SK-N-SH (cell line): ENCODE measurements around the gene BTN3A1. TPM values are rescaled to one million over a fixed set of nuclear protein-coding genes. Genes with fewer than 3 reads are reported as not detected.
A peak's percentile ranks its signal among the peaks of the same experiment; 100 is the strongest.

Experiments
- CTCF ChIA-PET: fragments of 300-600, 350-600 bp; formaldehyde crosslinking; extraction: SDS; loops from one replicate; lab custom pipeline; 2021; lab: Yijun Ruan, JAX
- POLR2A ChIA-PET: fragments of 350-600 bp; sonication (Branson Sonifier 250); formaldehyde crosslinking; extraction: SDS; loops from one replicate; lab custom pipeline; 2020; ENCODE audit warnings: antibody characterized with exemption, inconsistent platforms; lab: Yijun Ruan, JAX
- DNase-seq: peaks from one replicate; pipeline ENCODE4 v3.0.0; 2012
- H2AFZ ChIP-seq: fragments of 200-600 bp; sonication (generic); 2 replicates; pipeline ENCODE4 v1.8.1; 2016; ENCODE audit warnings: antibody characterized with exemption, mild to moderate bottlenecking, low read depth
- H3F3A ChIP-seq: fragments of 200-600 bp; sonication (generic); replicated peaks from 2 replicates; pipeline ENCODE3; 2016; ENCODE audit warnings: antibody characterized with exemption, mild to moderate bottlenecking; ENCODE audit not compliant: insufficient read depth
- H3K27ac ChIP-seq, 2 experiments: fragments of 200-500 bp in 1 of 2; fragments of 200-600 bp in 1 of 2; sonication (Bioruptor generic) in 1 of 2; sonication (generic), shearing (Covaris generic) in 1 of 2; 2 replicates each; pipeline versions ENCODE4 v1.5.1 to v1.6.1; 2014 to 2016; ENCODE audit warnings: low read depth in 2 of 2, inconsistent platforms in 1 of 2, low read length in 1 of 2, mild to moderate bottlenecking in 1 of 2, mixed read lengths in 1 of 2
- H3K27me3 ChIP-seq: fragments of 200-600 bp; sonication (generic), shearing (Covaris generic); 2 replicates; pipeline ENCODE4 v1.6.1; 2016; ENCODE audit warnings: mixed run types; ENCODE audit not compliant: insufficient read depth
- H3K36me3 ChIP-seq, 2 experiments: fragments of 200-500 bp in 1 of 2; fragments of 200-600 bp in 1 of 2; sonication (Bioruptor generic) in 1 of 2; sonication (generic) in 1 of 2; replicated peaks in 1 of 2; 2 replicates each; pipeline versions ENCODE3 to v1.5.1; 2014 to 2016; ENCODE audit warnings: low read length in 1 of 2, mild to moderate bottlenecking in 1 of 2; ENCODE audit not compliant: insufficient read depth in 2 of 2, control insufficient read depth in 1 of 2
- H3K4me1 ChIP-seq, 2 experiments: fragments of 200-500 bp in 1 of 2; fragments of 200-600 bp in 1 of 2; sonication (Bioruptor generic) in 1 of 2; sonication (generic), shearing (Covaris generic) in 1 of 2; 2 replicates each; pipeline versions ENCODE4 v1.5.1 to v1.6.1; 2014 to 2016; ENCODE audit warnings: low read depth in 1 of 2, low read length in 1 of 2, mixed run types in 1 of 2; ENCODE audit not compliant: insufficient read depth in 2 of 2, control insufficient read depth in 1 of 2
- H3K4me2 ChIP-seq: fragments of 200-600 bp; sonication (generic), shearing (Covaris generic); 2 replicates; pipeline ENCODE4 v1.6.1; 2017; ENCODE audit warnings: mixed run types
- H3K4me3 ChIP-seq, 2 experiments: fragments of 200-500 bp in 1 of 2; fragments of 200-600 bp in 1 of 2; sonication (Bioruptor generic) in 1 of 2; sonication (generic), shearing (Covaris generic) in 1 of 2; 2 replicates each; pipeline versions ENCODE4 v1.5.1 to v1.8.1; 2014 to 2016; ENCODE audit warnings: low read depth in 2 of 2, inconsistent platforms in 1 of 2, low read length in 1 of 2, mild to moderate bottlenecking in 1 of 2, mixed read lengths in 1 of 2, moderate library complexity in 1 of 2
- H3K79me2 ChIP-seq: fragments of 200-600 bp; sonication (generic); 2 replicates; pipeline ENCODE4 v1.8.1; 2017; ENCODE audit warnings: mild to moderate bottlenecking; ENCODE audit not compliant: insufficient read depth
- H3K9ac ChIP-seq: fragments of 200-600 bp; sonication (generic); 2 replicates; pipeline ENCODE4 v1.6.1; 2017; ENCODE audit warnings: mixed run types
- H3K9me2 ChIP-seq: fragments of 200-600 bp; sonication (generic); 2 replicates; pipeline ENCODE4 v1.6.1; 2017; ENCODE audit warnings: mixed run types
- H3K9me3 ChIP-seq: fragments of 200-600 bp; sonication (generic); 2 replicates; pipeline ENCODE4 v1.6.1; 2017; ENCODE audit warnings: mixed run types, mild to moderate bottlenecking, moderate library complexity
- H4K20me1 ChIP-seq: fragments of 200-600 bp; sonication (generic); 2 replicates; pipeline ENCODE4 v1.6.1; 2017; ENCODE audit warnings: mild to moderate bottlenecking, mixed run types; ENCODE audit not compliant: insufficient read depth
- CHD2 ChIP-seq: fragments of 150-350 bp; IDR thresholded peaks from 2 replicates; pipeline ENCODE4 v1.6.1; 2018; ENCODE audit warnings: low read length; ENCODE audit not compliant: partially characterized antibody
- ELF1 ChIP-seq: IDR thresholded peaks from 2 replicates; pipeline ENCODE4 v1.4.0; 2012
- FOSL2 ChIP-seq: IDR thresholded peaks from 2 replicates; pipeline ENCODE4 v1.4.0; 2012; ENCODE audit warnings: low read depth, mild to moderate bottlenecking, moderate library complexity, borderline replicate concordance
- JUND ChIP-seq: IDR thresholded peaks from 2 replicates; pipeline ENCODE4 v1.4.0; 2012
- MAX ChIP-seq: IDR thresholded peaks from 2 replicates; pipeline ENCODE4 v1.4.0; 2012; ENCODE audit warnings: low read depth
- NFIC ChIP-seq: IDR thresholded peaks from 2 replicates; pipeline ENCODE4 v1.4.0; 2012; ENCODE audit warnings: borderline replicate concordance
- RAD21 ChIP-seq: IDR thresholded peaks from 2 replicates; pipeline ENCODE4 v1.6.1; 2012; ENCODE audit warnings: mild to moderate bottlenecking, low read length
- REST ChIP-seq: IDR thresholded peaks from 2 replicates; pipeline ENCODE4 v1.6.1; 2012; ENCODE audit warnings: mild to moderate bottlenecking, low read depth, low read length, moderate library complexity
- RXRA ChIP-seq: IDR thresholded peaks from 2 replicates; pipeline ENCODE4 v1.4.0; 2012; ENCODE audit warnings: low read depth, mild to moderate bottlenecking, borderline replicate concordance
- SIN3A ChIP-seq: IDR thresholded peaks from 2 replicates; pipeline ENCODE4 v1.6.1; 2012; ENCODE audit warnings: low read depth, mild to moderate bottlenecking, low read length, moderate library complexity, borderline replicate concordance
- TCF12 ChIP-seq: IDR thresholded peaks from 2 replicates; pipeline ENCODE4 v1.4.0; 2012
- TEAD4 ChIP-seq: IDR thresholded peaks from 2 replicates; pipeline ENCODE4 v1.4.0; 2012; ENCODE audit warnings: mild to moderate bottlenecking, borderline replicate concordance; ENCODE audit not compliant: insufficient read depth
- WGBS: methylation state at CpG from one replicate; pipeline ENCODE4 v1.1.6; 2017; ENCODE audit warnings: low lambda C conversion rate; 5-methylcytosine and 5-hydroxymethylcytosine counted together
- polyA plus RNA-seq, 3 experiments: library from polyadenylated mRNA; depleted of rRNA; stranded (reverse); fragments of >200 nt; gene quantifications; 2 replicates each; pipeline ENCODE4 v1.2.3, GENCODE V29; 2012
- TF ChIP-seq, protein P1 (sequence below): IDR thresholded peaks from 2 replicates; pipeline ENCODE4; 2012

BTN3A1 gene
- polyA plus RNA-seq, 1 of the 3 experiments (the other 2 are of a cell fraction) = 14.2 TPM

DNA sequence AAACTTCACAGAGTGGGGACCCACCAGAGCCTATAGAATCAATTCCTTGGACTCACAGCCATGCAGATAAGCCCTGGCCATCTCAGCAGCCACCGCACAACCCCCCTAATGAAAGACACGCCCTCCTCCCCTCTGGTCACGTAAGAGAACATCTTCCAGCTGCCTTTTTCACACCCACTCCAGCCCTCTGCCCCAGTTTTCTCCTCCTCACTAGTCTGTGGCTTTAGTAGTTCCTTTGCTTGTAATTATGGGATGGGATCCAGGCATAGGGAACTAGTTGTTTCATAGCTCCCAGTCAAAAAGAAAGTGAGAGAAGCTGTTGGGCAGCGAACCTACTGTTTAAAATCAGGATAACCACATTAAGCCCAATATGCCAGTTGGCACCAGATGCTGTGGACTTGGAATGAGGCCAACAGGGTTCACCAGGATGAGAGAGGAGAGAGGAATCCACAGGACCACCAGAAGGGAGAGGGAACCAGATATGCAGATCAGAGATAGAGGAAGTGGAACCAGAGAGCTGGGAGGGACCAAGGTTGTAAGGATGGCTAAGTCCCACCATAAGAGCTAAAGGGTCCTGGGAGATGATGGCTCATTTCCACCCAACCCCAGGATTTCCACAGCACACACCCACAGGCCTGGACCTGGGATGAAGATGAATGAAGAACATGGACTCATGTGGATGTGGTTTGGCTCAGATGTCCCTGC lies 9.0 kb upstream of the BTN3A1 start:
- TF ChIP-seq REST = no peak
- TF ChIP-seq ELF1 = no peak
- no peak for TF ChIP-seq RAD21
- TF ChIP-seq MAX = no peak
- TF ChIP-seq SIN3A = no peak
- TF ChIP-seq TEAD4 = no peak

DNA sequence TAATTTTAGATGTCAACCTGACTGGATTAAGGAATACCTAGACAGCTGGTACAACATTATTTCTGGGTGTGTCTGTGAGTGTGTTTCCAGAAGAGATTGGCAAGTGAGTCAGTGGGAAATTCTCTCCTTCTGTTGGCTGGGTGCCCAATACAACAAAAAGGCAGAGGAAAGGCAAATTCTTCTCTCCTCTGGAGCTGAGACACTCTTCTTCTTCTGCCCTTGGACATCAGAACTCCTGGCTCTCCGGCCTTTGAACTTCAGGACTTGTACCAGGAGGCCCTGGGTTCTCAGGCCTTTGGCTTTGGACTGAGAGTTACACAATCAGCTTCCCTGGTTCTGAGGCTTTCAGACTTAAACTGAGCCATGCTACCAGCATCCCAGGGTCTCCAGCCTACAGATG lies 7.8 kb upstream of the BTN3A1 start:
- Histone ChIP-seq H3K27me3 (no peaks in the 10 kb centered on the region), H3K9ac (no peak overlapping the region), H3K9me3 (no peaks in the 10 kb centered on the region), H3K4me3 (no peak overlapping the region), H3K9me2 (no peaks in the 10 kb centered on the region), H3K4me2 (peak overlapping the region; percentile 23; the same call in 1 of the 2 replicates), H3K4me1 (peaks cover 0 to 9% of the 10 kb centered on the region in 2 experiments; a peak in 2 of 4 replicates), H3K36me3 (peaks cover 0 to 22% of the 10 kb centered on the region in 2 experiments), H3F3A (peaks cover 5% of the 10 kb centered on the region), H3K79me2 (no peaks in the 10 kb centered on the region), H2AFZ (no peak overlapping the region), H3K27ac (peak overlapping the region in 1 of 2 experiments; percentile 38; a peak in 1 of 4 replicates), H4K20me1 (no peaks in the 10 kb centered on the region)
- 100% methylated on average over 1 of the region's 1 CpG for WGBS
- CTCF ChIA-PET = no interaction called here
- TF ChIP-seq TCF12 = peak; percentile 34; the same call in 1 of the 2 replicates
- peak; percentile 64 for TF ChIP-seq NFIC
- no peak for TF ChIP-seq CHD2
- 0 out of 2 replicates have a peak, but pooled peaks have one; percentile 25 for TF ChIP-seq FOSL2
- TF ChIP-seq, protein P1, sequence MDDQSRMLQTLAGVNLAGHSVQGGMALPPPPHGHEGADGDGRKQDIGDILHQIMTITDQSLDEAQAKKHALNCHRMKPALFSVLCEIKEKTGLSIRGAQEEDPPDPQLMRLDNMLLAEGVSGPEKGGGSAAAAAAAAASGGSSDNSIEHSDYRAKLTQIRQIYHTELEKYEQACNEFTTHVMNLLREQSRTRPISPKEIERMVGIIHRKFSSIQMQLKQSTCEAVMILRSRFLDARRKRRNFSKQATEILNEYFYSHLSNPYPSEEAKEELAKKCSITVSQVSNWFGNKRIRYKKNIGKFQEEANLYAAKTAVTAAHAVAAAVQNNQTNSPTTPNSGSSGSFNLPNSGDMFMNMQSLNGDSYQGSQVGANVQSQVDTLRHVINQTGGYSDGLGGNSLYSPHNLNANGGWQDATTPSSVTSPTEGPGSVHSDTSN = peak; percentile 32; the same call in 1 of the 2 replicates
- no peak for TF ChIP-seq RXRA
- 0 out of 2 replicates have a peak, but pooled peaks have one; percentile 18 for TF ChIP-seq JUND
- POLR2A ChIA-PET = interaction anchor here (1.4 kb wide), 1 partner anchor 11 kb away, joined by 4 read pairs; the partner anchor contains the start of gene BTN2A2
- no peak for DNase-seq

More for the DNA sequence above, 9.0 kb upstream of the BTN3A1 start:
- peaks cover 0 to 22% of the 10 kb centered on the region in 2 experiments for H3K36me3 ChIP-seq
- no peaks in the 10 kb centered on the region for H3K79me2 ChIP-seq
- ChIA-PET POLR2A (no interaction called here), CTCF (interaction anchor here (0.6 to 0.7 kb wide), 2 partner anchors 27 to 53 kb away, joined by 3 read pairs; no protein-coding TSS in a partner anchor)
- peaks cover 0 to 9% of the 10 kb centered on the region in 2 experiments; a peak in 2 of 4 replicates for H3K4me1 ChIP-seq
- H3K27me3 ChIP-seq = no peaks in the 10 kb centered on the region
- no peak overlapping the region for H2AFZ ChIP-seq
- H3K9me2 ChIP-seq = no peaks in the 10 kb centered on the region
- H3K9ac ChIP-seq = no peak overlapping the region
- no peaks in the 10 kb centered on the region for H3K9me3 ChIP-seq
- DNase-seq = peak; percentile 27
- H3K4me2 ChIP-seq = no peak overlapping the region
- no peaks in the 10 kb centered on the region for H4K20me1 ChIP-seq
- H3K27ac ChIP-seq = no peak overlapping the region
- H3F3A ChIP-seq = peaks cover 5% of the 10 kb centered on the region
- H3K4me3 ChIP-seq = no peak overlapping the region
- 85% methylated on average over 4 of the region's 4 CpGs for WGBS
